Upper lobe of left lung (tissue), 6 donors: ENCODE measurements around the gene PTPN18. TPM values are rescaled to one million over a fixed set of nuclear protein-coding genes. Genes with fewer than 3 reads are reported as not detected.

ENCODE experiments used
- ATAC-seq, 2 donors: fragments of 200-7000 bp; cut with Tn5 transposase; one replicate each; pipeline ENCODE4 v1.9.1; 2022; ENCODE audit warnings: mild to moderate bottlenecking in 2 of 2, moderate library complexity in 2 of 2; ENCODE audit not compliant: low FRiP score in 2 of 2
- DNase-seq, 2 donors: peaks; one replicate each; pipeline ENCODE4 v3.0.0-alpha.2; 2019 to 2020
- H3K27ac ChIP-seq, 4 donors: fragments of 200-600 bp; sonication (generic); one replicate each; pipeline ENCODE4 v1.5.1; 2016 to 2019
- H3K27me3 ChIP-seq, 4 donors: fragments of 200-600 bp; sonication (generic); one replicate each; pipeline ENCODE4 v1.5.1; 2017 to 2019
- H3K36me3 ChIP-seq, 4 donors: fragments of 200-600 bp; sonication (generic); one replicate each; pipeline ENCODE4 v1.5.1; 2016 to 2019
- H3K4me1 ChIP-seq, 4 donors: fragments of 200-600 bp; sonication (generic); one replicate each; pipeline ENCODE4 v1.5.1; 2018 to 2019
- H3K4me3 ChIP-seq, 4 donors: fragments of 200-600 bp; sonication (generic); one replicate each; pipeline ENCODE4 v1.5.1; 2017 to 2019; ENCODE audit warnings: mild to moderate bottlenecking in 2 of 4, moderate library complexity in 1 of 4
- H3K9me3 ChIP-seq, 4 donors: fragments of 200-600 bp; sonication (generic); one replicate each; pipeline ENCODE4 v1.5.1; 2018 to 2019
- EP300 ChIP-seq, 4 donors: sonication (generic); formaldehyde crosslinking; IDR thresholded peaks; one replicate each; pipeline ENCODE4 v1.5.1; 2017; ENCODE audit warnings: antibody characterized with exemption in 4 of 4, control low read depth in 2 of 4
- POLR2A ChIP-seq, 4 donors: fragments of 450-650 bp; IDR thresholded peaks; one replicate each; pipeline ENCODE4 v1.5.1; 2016 to 2017; ENCODE audit warnings: antibody characterized with exemption in 4 of 4, mild to moderate bottlenecking in 2 of 4
- POLR2AphosphoS5 ChIP-seq, 2 donors: sonication (generic); formaldehyde crosslinking; IDR thresholded peaks; one replicate each; pipeline ENCODE4 v1.5.1; 2017; ENCODE audit warnings: antibody characterized with exemption in 2 of 2
- WGBS, 2 donors: methylation state at CpG; one replicate each; pipeline ENCODE4 v1.1.5; 2017 to 2018; 5-methylcytosine and 5-hydroxymethylcytosine counted together
- total RNA-seq, 6 donors: library from RNA; depleted of rRNA in 4 of 6; stranded (reverse); fragments of >200 nt in 4 of 6; gene quantifications; one replicate each; pipeline versions ENCODE4 v1.1.0 to v1.2.1, GENCODE V29; 2016 to 2021
- TF ChIP-seq, protein P1 (sequence below), 6 experiments: fragments of 450-650 bp in 4 of 6; fragments of 200-600 bp in 2 of 6; sonication (generic) in 2 of 6; IDR thresholded peaks; one replicate each; pipeline ENCODE4 v1.5.1; 2016 to 2019; ENCODE audit warnings: antibody characterized with exemption in 6 of 6
- donor health status: DM: no; HTN: no; CAD: no; lungs with moderate emphysema.
- donor health status: DM: no; HTN: yes; CAD: no; lungs with severe emphysema.

The PTPN18 gene, protein sequence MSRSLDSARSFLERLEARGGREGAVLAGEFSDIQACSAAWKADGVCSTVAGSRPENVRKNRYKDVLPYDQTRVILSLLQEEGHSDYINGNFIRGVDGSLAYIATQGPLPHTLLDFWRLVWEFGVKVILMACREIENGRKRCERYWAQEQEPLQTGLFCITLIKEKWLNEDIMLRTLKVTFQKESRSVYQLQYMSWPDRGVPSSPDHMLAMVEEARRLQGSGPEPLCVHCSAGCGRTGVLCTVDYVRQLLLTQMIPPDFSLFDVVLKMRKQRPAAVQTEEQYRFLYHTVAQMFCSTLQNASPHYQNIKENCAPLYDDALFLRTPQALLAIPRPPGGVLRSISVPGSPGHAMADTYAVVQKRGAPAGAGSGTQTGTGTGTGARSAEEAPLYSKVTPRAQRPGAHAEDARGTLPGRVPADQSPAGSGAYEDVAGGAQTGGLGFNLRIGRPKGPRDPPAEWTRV
- 100 to 1,000 TPM in 2 of 6 donors, 10 to 100 TPM in 4; 59.0 to 156 (median 89.4) TPM for total RNA-seq

GRCh38 chr2:130355578-130356431 lies at the start of gene PTPN18:
Gene PTPN18 (plus strand): TSS chr2:130356056. CDS start chr2:130356108, 52 bp downstream.
- DNase-seq = peak; percentile 96 to 98
- ATAC-seq = peak; percentile 97 to 98
- no peaks in the 10 kb centered on the region for H3K27me3 ChIP-seq
- peak within 1 kb of the TSS; percentile 69 to 83 (median 76) for H3K4me3 ChIP-seq
- WGBS, 2 donors = 0 to 1% methylated on average over 22 to 39 of the region's 107 CpGs
- TF ChIP-seq POLR2AphosphoS5 (IDR thresholded peaks at IDR 0.05) (peak in 1 of 2 donors; percentile 53), EP300 (IDR thresholded peaks at IDR 0.05) (no peak), POLR2A (IDR thresholded peaks at IDR 0.05) (peak in 3 of 4 donors; percentile 73 to 94 (median 76))
- TF ChIP-seq, protein P1, sequence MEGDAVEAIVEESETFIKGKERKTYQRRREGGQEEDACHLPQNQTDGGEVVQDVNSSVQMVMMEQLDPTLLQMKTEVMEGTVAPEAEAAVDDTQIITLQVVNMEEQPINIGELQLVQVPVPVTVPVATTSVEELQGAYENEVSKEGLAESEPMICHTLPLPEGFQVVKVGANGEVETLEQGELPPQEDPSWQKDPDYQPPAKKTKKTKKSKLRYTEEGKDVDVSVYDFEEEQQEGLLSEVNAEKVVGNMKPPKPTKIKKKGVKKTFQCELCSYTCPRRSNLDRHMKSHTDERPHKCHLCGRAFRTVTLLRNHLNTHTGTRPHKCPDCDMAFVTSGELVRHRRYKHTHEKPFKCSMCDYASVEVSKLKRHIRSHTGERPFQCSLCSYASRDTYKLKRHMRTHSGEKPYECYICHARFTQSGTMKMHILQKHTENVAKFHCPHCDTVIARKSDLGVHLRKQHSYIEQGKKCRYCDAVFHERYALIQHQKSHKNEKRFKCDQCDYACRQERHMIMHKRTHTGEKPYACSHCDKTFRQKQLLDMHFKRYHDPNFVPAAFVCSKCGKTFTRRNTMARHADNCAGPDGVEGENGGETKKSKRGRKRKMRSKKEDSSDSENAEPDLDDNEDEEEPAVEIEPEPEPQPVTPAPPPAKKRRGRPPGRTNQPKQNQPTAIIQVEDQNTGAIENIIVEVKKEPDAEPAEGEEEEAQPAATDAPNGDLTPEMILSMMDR (IDR thresholded peaks at IDR 0.05) = peak; percentile 52 to 91 (median 84)
- no peaks in the 10 kb centered on the region for H3K36me3 ChIP-seq
- H3K9me3 ChIP-seq = no peaks in the 10 kb centered on the region
- H3K27ac ChIP-seq = peak within 1 kb of the TSS; percentile 85 to 90 (median 88)
- H3K4me1 ChIP-seq = peaks cover 19 to 47% (median 35%) of the 10 kb centered on the region in 4 donors

GRCh38 chr2:130307850-130308249 lies 48.0 kb upstream of the PTPN18 start:
- ATAC-seq (no peak), DNase-seq (no peak)
- Histone ChIP-seq H3K27me3 (no peaks in the 10 kb centered on the region), H3K4me3 (no peak overlapping the region), H3K36me3 (no peaks in the 10 kb centered on the region), H3K27ac (no peak overlapping the region), H3K4me1 (no peaks in the 10 kb centered on the region), H3K9me3 (no peaks in the 10 kb centered on the region)
- TF ChIP-seq EP300 (IDR thresholded peaks at IDR 0.05) (no peak), POLR2AphosphoS5 (IDR thresholded peaks at IDR 0.05) (no peak), POLR2A (IDR thresholded peaks at IDR 0.05) (no peak)
- TF ChIP-seq, protein P1 (IDR thresholded peaks at IDR 0.05) = no peak
- 93 to 96% methylated on average over 4 of the region's 4 CpGs for whole genome bisulfite sequencing, 2 donors

GRCh38 chr2:130310881-130311280 lies 45.0 kb upstream of the PTPN18 start:
- no peaks in the 10 kb centered on the region for H3K9me3 ChIP-seq
- no peak overlapping the region for H3K4me3 ChIP-seq
- no peak for TF ChIP-seq POLR2AphosphoS5 (IDR thresholded peaks at IDR 0.05)
- TF ChIP-seq, protein P1 (IDR thresholded peaks at IDR 0.05) = no peak
- TF ChIP-seq EP300 (IDR thresholded peaks at IDR 0.05) = no peak
- no peak for TF ChIP-seq POLR2A (IDR thresholded peaks at IDR 0.05)
- H3K27ac ChIP-seq = no peak overlapping the region
- no peaks in the 10 kb centered on the region for H3K27me3 ChIP-seq
- no peak for DNase-seq
- H3K36me3 ChIP-seq = no peaks in the 10 kb centered on the region
- H3K4me1 ChIP-seq = no peaks in the 10 kb centered on the region
- ATAC-seq = no peak

DNA sequence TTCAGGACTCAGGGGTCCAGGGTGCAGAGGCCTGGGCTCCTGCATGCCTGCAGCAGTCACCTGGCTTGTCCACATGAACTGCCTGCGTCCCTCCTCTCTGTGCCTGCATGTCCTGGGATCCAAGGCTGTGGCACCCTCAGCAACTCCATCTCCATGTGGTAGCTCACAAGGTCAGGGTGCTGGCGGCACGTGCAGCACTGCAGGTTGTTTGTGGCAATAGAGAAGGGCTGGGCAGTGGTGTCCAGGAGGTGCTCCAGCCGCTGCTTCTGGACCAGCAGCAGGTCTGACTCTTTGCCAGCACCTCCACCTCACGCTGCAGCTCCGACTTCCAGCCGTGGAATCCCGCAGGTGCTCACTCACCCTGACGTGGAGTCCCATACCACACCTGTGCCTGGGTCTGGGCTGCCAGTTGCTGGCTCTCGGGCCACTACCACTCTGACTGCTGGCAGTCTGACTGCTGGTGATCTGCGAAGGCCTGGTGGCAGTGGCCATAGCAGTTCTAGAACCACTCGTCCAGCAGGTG lies 42.0 kb upstream of the PTPN18 start:
- TF ChIP-seq POLR2AphosphoS5 (IDR thresholded peaks at IDR 0.05) (no peak), POLR2A (IDR thresholded peaks at IDR 0.05) (no peak), EP300 (IDR thresholded peaks at IDR 0.05) (no peak)
- TF ChIP-seq, protein P1 (IDR thresholded peaks at IDR 0.05) = no peak
- H3K9me3 ChIP-seq = no peaks in the 10 kb centered on the region
- H3K4me3 ChIP-seq = no peak overlapping the region
- DNase-seq (peak in 1 of 2 donors; percentile 50), ATAC-seq (no peak)
- H3K4me1 ChIP-seq = no peaks in the 10 kb centered on the region
- WGBS, 2 donors = 73 to 92% methylated on average over 6 to 12 of the region's 12 CpGs
- H3K27ac ChIP-seq = no peak overlapping the region
- H3K36me3 ChIP-seq = no peaks in the 10 kb centered on the region
- H3K27me3 ChIP-seq = no peaks in the 10 kb centered on the region
